WERI-Rb-1 (cell line): ENCODE results near the gene PHIP.

Experiments
- DNase-seq: peaks from one replicate; pipeline ENCODE4 v3.0.0-alpha.2; 2020
- H3K27ac ChIP-seq: fragments of 250-450 bp; sonication (Bioruptor Pico); 2 replicates; pipeline ENCODE4 v1.5.1; 2020; ENCODE audit warnings: mild to moderate bottlenecking, moderate library complexity
- H3K27me3 ChIP-seq: fragments of 250-450 bp; sonication (Bioruptor Pico); 2 replicates; pipeline ENCODE4 v1.5.1; 2021; ENCODE audit warnings: mild to moderate bottlenecking, low read depth, moderate library complexity; ENCODE audit not compliant: insufficient read depth, severe bottlenecking
- H3K36me3 ChIP-seq: fragments of 250-450 bp; sonication (Bioruptor Pico); 2 replicates; pipeline ENCODE4 v1.5.1; 2020; ENCODE audit warnings: mild to moderate bottlenecking, moderate library complexity
- H3K4me3 ChIP-seq: 2 replicates; pipeline ENCODE4 v1.5.1; 2011; ENCODE audit warnings: low read depth, mild to moderate bottlenecking, control low read depth, low read length
- H3K9me3 ChIP-seq: fragments of 250-450 bp; sonication (Bioruptor Pico); 2 replicates; pipeline ENCODE4 v1.5.1; 2021; ENCODE audit warnings: mild to moderate bottlenecking, moderate library complexity; ENCODE audit not compliant: severe bottlenecking
- TF ChIP-seq, protein P1 (sequence below): IDR thresholded peaks from 2 replicates; pipeline ENCODE4 v1.5.1; 2011; ENCODE audit warnings: low read depth, mild to moderate bottlenecking, control low read depth, inconsistent platforms, low read length

PHIP gene

DNA sequence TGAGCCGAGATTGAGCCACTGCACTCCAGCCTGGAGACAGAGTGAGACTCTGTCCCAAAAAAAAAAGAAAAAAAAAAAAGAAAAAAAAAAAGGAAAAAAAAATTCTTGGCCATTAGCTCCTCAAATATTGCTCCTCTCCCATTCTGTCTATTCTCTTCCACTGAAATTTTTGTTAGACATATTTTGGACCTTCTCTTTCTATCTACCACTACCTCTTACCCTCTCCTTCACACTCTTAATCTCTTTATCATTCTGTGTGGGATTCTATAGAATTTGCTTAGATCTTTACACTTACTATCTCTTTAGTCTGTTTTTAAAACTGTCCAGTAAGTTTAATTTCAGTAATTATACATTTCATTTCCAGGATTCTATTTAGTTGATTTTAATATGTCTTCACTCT, 125.7 kb downstream of the PHIP start:
- Histone ChIP-seq H3K4me3 (no peak overlapping the region), H3K36me3 (peaks cover 84% of the 10 kb centered on the region), H3K27me3 (no peaks in the 10 kb centered on the region), H3K27ac (no peak overlapping the region), H3K9me3 (no peaks in the 10 kb centered on the region)
- TF ChIP-seq, protein P1, sequence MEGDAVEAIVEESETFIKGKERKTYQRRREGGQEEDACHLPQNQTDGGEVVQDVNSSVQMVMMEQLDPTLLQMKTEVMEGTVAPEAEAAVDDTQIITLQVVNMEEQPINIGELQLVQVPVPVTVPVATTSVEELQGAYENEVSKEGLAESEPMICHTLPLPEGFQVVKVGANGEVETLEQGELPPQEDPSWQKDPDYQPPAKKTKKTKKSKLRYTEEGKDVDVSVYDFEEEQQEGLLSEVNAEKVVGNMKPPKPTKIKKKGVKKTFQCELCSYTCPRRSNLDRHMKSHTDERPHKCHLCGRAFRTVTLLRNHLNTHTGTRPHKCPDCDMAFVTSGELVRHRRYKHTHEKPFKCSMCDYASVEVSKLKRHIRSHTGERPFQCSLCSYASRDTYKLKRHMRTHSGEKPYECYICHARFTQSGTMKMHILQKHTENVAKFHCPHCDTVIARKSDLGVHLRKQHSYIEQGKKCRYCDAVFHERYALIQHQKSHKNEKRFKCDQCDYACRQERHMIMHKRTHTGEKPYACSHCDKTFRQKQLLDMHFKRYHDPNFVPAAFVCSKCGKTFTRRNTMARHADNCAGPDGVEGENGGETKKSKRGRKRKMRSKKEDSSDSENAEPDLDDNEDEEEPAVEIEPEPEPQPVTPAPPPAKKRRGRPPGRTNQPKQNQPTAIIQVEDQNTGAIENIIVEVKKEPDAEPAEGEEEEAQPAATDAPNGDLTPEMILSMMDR: no peak
- no peak for DNase-seq

DNA sequence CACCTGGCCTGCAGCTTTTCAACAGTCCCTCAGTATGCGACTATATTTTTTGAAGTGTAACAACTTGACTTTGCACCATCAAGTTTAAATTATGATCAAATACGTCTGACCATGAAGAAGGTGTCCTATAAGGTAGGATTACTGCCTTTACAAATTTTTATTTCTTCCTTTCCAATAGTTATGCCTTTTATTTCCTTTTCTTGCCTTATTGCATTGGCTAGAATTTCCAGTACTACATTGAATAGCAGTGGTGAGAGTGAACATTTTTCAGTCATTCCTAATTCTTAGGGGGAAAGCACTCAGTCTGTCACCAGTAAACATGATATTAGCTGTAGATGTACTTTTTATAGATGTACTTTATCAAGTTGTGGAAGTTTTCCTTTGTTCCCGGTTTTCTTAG, 129.3 kb downstream of the PHIP start:
- Histone ChIP-seq H3K27ac (no peak overlapping the region), H3K36me3 (peaks cover 93% of the 10 kb centered on the region), H3K9me3 (no peaks in the 10 kb centered on the region), H3K27me3 (no peaks in the 10 kb centered on the region), H3K4me3 (no peak overlapping the region)
- DNase-seq: no peak
- TF ChIP-seq, protein P1: no peak

DNA sequence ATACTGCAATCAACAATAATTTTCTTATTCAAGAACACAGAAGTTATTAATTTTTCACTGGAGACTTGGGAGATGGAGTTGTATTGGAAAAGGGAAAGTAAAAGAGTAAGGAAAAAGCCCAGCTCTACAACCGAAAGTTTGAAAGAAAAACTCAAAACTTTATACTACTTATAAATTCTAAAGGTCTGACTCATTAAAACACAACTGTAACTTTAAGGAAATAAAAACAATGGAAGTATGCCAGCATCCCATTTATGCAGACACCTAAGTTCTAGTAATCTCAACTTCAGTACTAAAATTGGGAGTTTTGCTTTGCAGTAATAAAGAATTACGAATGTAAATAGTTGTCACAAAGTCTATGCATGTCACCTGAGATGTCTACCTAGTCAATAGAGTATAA, 130.1 kb downstream of the PHIP start:
- H3K4me3 ChIP-seq: no peak overlapping the region
- no peaks in the 10 kb centered on the region for H3K27me3 ChIP-seq
- DNase-seq: no peak
- TF ChIP-seq, protein P1: no peak
- H3K27ac ChIP-seq: no peak overlapping the region
- no peaks in the 10 kb centered on the region for H3K9me3 ChIP-seq
- peaks cover 91% of the 10 kb centered on the region for H3K36me3 ChIP-seq

DNA sequence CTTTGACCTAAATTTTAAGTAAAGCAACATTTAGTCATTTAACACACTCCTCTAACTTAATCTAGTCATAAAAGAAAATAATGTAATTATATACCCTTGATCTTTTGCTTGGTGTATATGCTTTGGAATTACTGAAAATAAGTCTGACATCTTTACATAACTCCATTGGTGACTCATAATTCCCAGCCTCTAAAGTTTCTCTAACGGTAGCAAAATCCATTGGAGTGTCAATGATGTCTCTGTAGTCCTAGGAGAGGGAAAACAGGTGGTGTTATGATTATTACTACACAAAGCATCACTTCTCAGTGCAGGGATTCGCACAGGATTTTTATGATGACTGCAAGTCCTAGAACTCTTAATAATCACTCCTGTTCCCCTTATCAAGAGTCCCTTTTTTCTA, 130.5 kb downstream of the PHIP start:
- H3K9me3 ChIP-seq: no peaks in the 10 kb centered on the region
- no peak overlapping the region for H3K27ac ChIP-seq
- H3K4me3 ChIP-seq: no peak overlapping the region
- no peaks in the 10 kb centered on the region for H3K27me3 ChIP-seq
- H3K36me3 ChIP-seq: peaks cover 90% of the 10 kb centered on the region
- DNase-seq: no peak
- TF ChIP-seq, protein P1: no peak

DNA sequence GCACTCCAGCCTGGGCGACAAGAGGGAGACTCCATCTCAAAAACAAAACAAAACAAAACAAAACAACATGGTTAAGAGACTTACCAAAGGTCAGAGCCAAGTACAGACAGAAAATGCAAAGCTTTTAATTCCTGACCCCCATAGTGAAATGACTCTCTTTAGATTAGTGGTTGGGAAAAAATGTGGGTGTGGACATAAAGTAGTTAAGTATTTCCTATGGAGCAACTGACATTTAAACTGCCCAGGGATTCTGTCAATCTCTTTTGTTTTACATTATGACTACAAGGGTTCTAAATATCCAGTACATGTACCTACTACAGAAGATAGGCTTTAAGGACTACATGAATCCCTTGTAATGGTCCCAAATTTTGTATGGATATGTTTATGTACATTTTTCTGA, 135.6 kb downstream of the PHIP start:
- Histone ChIP-seq H3K27me3 (no peaks in the 10 kb centered on the region), H3K36me3 (peaks cover 70% of the 10 kb centered on the region), H3K4me3 (no peak overlapping the region), H3K9me3 (no peaks in the 10 kb centered on the region), H3K27ac (no peak overlapping the region)
- no peak for DNase-seq
- TF ChIP-seq, protein P1: no peak

DNA sequence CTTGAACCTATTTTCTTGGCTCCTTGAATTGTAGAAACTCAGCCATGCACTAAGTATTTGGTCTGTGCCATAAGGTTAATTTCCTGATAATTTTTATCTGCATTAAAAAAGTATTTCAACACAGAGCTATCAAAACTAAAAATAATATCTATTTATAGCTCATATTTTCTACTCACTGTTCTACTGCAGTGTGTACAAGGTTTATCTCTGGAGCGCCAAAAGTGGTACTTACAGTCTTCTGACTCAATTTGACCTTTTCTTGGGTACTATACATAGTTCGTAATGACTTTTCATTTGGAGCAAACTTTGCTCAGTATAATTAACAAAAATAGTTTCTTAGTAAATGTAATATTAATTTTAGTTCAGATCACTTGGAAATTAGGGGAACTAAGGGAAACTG, 141.5 kb downstream of the PHIP start:
- no peak for DNase-seq
- no peak overlapping the region for H3K4me3 ChIP-seq
- no peaks in the 10 kb centered on the region for H3K9me3 ChIP-seq
- peaks cover 18% of the 10 kb centered on the region for H3K36me3 ChIP-seq
- H3K27ac ChIP-seq: no peak overlapping the region
- no peaks in the 10 kb centered on the region for H3K27me3 ChIP-seq
- TF ChIP-seq, protein P1: no peak
